Keratinocyte (primary cell): ENCODE results near the gene PKP4. TPM values are rescaled to one million over a fixed set of nuclear protein-coding genes. Genes with fewer than 3 reads are reported as not detected.

ENCODE experiments used
- DNase-seq: peaks from one replicate; pipeline ENCODE4 v3.0.0-alpha.2; 2011; ENCODE audit warnings: low read depth, missing footprints, low spot score
- FAIRE-seq: peaks from 2 replicates; lab custom pipeline; 2011; peaks lifted over from hg19 to GRCh38; lab: Jason Lieb, UNC
- H2AFZ ChIP-seq: 2 replicates; pipeline ENCODE4 v1.6.0; 2012; ENCODE audit warnings: low read length, control low read depth, inconsistent platforms; ENCODE audit not compliant: control insufficient read depth
- H3K27ac ChIP-seq: 2 replicates; pipeline ENCODE4 v1.5.1; 2011; ENCODE audit warnings: low read length; ENCODE audit not compliant: control insufficient read depth, insufficient read depth
- H3K27me3 ChIP-seq: 3 replicates; pipeline ENCODE4 v1.6.0; 2011; ENCODE audit warnings: low read length; ENCODE audit not compliant: control insufficient read depth, insufficient read depth; ENCODE audit errors: extremely low read depth
- H3K36me3 ChIP-seq, 2 experiments: 2 replicates in 1 of 2; 3 replicates in 1 of 2; pipeline ENCODE4 v1.5.1; 2011; ENCODE audit warnings: low read length in 2 of 2, mild to moderate bottlenecking in 1 of 2; ENCODE audit not compliant: control insufficient read depth in 2 of 2, insufficient read depth in 2 of 2; ENCODE audit errors: extremely low read depth in 1 of 2
- H3K4me1 ChIP-seq: 3 replicates; pipeline ENCODE4 v1.5.1; 2011; ENCODE audit warnings: low read length; ENCODE audit not compliant: control insufficient read depth, insufficient read depth; ENCODE audit errors: extremely low read depth
- H3K4me2 ChIP-seq: 3 replicates; pipeline ENCODE4 v1.6.0; 2011; ENCODE audit warnings: low read depth, low read length; ENCODE audit not compliant: control insufficient read depth, insufficient read depth; ENCODE audit errors: extremely low read depth
- H3K4me3 ChIP-seq, 3 experiments: fragments of 200-600 bp in 1 of 3; sonication (generic) in 1 of 3; 2 replicates in 2 of 3; 3 replicates in 1 of 3; pipeline ENCODE4 v1.5.1; 2011 to 2016; ENCODE audit warnings: low read length in 3 of 3, mild to moderate bottlenecking in 3 of 3, control low read depth in 2 of 3, inconsistent platforms in 1 of 3, low read depth in 1 of 3, mixed read lengths in 1 of 3, mixed run types in 1 of 3, moderate library complexity in 1 of 3; ENCODE audit not compliant: control insufficient read depth in 2 of 3, insufficient read depth in 2 of 3; ENCODE audit errors: extremely low read depth in 1 of 3
- H3K79me2 ChIP-seq: 2 replicates; pipeline ENCODE4 v1.6.0; 2012; ENCODE audit warnings: low read length; ENCODE audit not compliant: control insufficient read depth, insufficient read depth
- H3K9ac ChIP-seq: 3 replicates; pipeline ENCODE4 v1.6.0; 2011; ENCODE audit warnings: low read length; ENCODE audit not compliant: control insufficient read depth, insufficient read depth; ENCODE audit errors: extremely low read depth
- H3K9me1 ChIP-seq: 3 replicates; pipeline ENCODE4 v1.6.0; 2011; ENCODE audit warnings: low read length; ENCODE audit not compliant: control insufficient read depth, insufficient read depth; ENCODE audit errors: extremely low read depth
- H3K9me3 ChIP-seq: 2 replicates; pipeline ENCODE4 v1.5.1; 2012; ENCODE audit warnings: low read depth, low read length; ENCODE audit not compliant: control insufficient read depth
- H4K20me1 ChIP-seq: 3 replicates; pipeline ENCODE4 v1.6.0; 2011; ENCODE audit warnings: low read length; ENCODE audit not compliant: control insufficient read depth, insufficient read depth; ENCODE audit errors: extremely low read depth
- EZH2 ChIP-seq: IDR thresholded peaks from one replicate; pipeline ENCODE4 v1.6.1; 2012; ENCODE audit warnings: inconsistent platforms, mild to moderate bottlenecking, low read length, moderate library complexity
- dilution Hi-C: fragments of 300-500 bp; cut with MboI; formaldehyde crosslinking; loops from one replicate; pipeline ENCODE4 v1.7.0; 2020; ENCODE audit warnings: low sequenced_read_pairs; ENCODE audit not compliant: extremely low pct_ligation_motif_present
- polyA plus RNA-seq, 5 experiments: library from polyadenylated mRNA; depleted of rRNA in 3 of 5; stranded (reverse) in 3 of 5; stranded (forward) in 1 of 5; unstranded in 1 of 5; fragments of >200 nt; gene quantifications; 1 replicate in 1 of 5; 2 replicates in 3 of 5; 3 replicates in 1 of 5; pipeline versions ENCODE4 v1.2.1 to v1.2.3, GENCODE V29; 2011 to 2012; ENCODE audit warnings: missing spikeins in 2 of 5, low read depth in 1 of 5, low replicate concordance in 1 of 5
- TF ChIP-seq, protein P1 (sequence below), 3 experiments: IDR thresholded peaks in 1 of 3; conservative IDR thresholded peaks in 1 of 3; optimal IDR thresholded peaks in 1 of 3; 2 replicates in 2 of 3; 3 replicates in 1 of 3; pipeline versions ENCODE3 to v1.5.1; 2011; ENCODE audit warnings: low read length in 3 of 3, mild to moderate bottlenecking in 3 of 3, moderate library complexity in 2 of 3, control low read depth in 1 of 3, inconsistent platforms in 1 of 3; ENCODE audit not compliant: insufficient read depth in 2 of 3; ENCODE audit errors: extremely low read depth in 1 of 3

PKP4 gene
- polyA plus RNA-seq, 1 donor (not counting 4 experiments of a cell fraction or from before 2014, with no cell fraction given) = 43.8 TPM

DNA sequence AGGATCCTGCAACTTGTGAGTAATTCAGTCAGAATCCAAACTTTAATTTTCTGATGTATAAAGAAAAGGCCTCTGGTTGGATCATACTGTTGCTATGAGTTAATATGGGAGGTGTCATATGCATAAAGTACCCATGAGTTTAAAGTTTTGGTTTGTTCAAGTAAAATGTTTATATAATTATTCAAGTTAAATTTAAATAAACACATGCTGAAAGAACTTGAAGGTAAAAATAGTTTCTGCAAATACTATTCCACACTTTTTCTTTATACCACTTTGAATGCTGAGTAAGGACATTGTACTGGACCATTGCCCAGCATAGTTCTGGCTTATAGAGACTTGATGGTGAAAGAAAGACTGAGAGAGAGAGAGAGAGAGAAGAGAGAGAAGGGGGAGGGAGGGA, 30.7 kb downstream of the PKP4 start:
- Histone ChIP-seq H2AFZ (no peak overlapping the region), H3K4me3 (no peak overlapping the region), H3K4me2 (no peak overlapping the region), H3K36me3 (no peaks in the 10 kb centered on the region), H3K9ac (no peak overlapping the region), H4K20me1 (no peaks in the 10 kb centered on the region), H3K4me1 (peaks cover 19% of the 10 kb centered on the region), H3K27ac (peak overlapping the region; percentile 42), H3K9me3 (no peaks in the 10 kb centered on the region), H3K9me1 (peaks cover 4% of the 10 kb centered on the region), H3K27me3 (no peaks in the 10 kb centered on the region), H3K79me2 (peaks cover 89% of the 10 kb centered on the region)
- dilution Hi-C loops = no loop called here
- FAIRE-seq (no peak), DNase-seq (no peak)
- TF ChIP-seq EZH2 = no peak

GRCh38 chr2:158488442-158489216, 31.9 kb downstream of the PKP4 start:
- Histone ChIP-seq H3K27ac (no peak overlapping the region), H4K20me1 (no peaks in the 10 kb centered on the region), H2AFZ (no peak overlapping the region), H3K4me1 (peaks cover 13% of the 10 kb centered on the region), H3K4me3 (no peak overlapping the region), H3K9me3 (no peaks in the 10 kb centered on the region), H3K4me2 (no peak overlapping the region), H3K9me1 (peaks cover 4% of the 10 kb centered on the region), H3K79me2 (peaks cover 85% of the 10 kb centered on the region), H3K27me3 (no peaks in the 10 kb centered on the region), H3K36me3 (no peaks in the 10 kb centered on the region), H3K9ac (no peak overlapping the region)
- FAIRE-seq = no peak
- dilution Hi-C loops = no loop called here
- TF ChIP-seq, protein P1, sequence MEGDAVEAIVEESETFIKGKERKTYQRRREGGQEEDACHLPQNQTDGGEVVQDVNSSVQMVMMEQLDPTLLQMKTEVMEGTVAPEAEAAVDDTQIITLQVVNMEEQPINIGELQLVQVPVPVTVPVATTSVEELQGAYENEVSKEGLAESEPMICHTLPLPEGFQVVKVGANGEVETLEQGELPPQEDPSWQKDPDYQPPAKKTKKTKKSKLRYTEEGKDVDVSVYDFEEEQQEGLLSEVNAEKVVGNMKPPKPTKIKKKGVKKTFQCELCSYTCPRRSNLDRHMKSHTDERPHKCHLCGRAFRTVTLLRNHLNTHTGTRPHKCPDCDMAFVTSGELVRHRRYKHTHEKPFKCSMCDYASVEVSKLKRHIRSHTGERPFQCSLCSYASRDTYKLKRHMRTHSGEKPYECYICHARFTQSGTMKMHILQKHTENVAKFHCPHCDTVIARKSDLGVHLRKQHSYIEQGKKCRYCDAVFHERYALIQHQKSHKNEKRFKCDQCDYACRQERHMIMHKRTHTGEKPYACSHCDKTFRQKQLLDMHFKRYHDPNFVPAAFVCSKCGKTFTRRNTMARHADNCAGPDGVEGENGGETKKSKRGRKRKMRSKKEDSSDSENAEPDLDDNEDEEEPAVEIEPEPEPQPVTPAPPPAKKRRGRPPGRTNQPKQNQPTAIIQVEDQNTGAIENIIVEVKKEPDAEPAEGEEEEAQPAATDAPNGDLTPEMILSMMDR (optimal IDR thresholded peaks at IDR 0.05 in 1 of 3, IDR thresholded peaks at IDR 0.05 in 1 of 3, conservative IDR thresholded peaks at IDR 0.05 in 1 of 3; ENCODE audit: extremely low read depth in 1 of 3, insufficient read depth in 2 of 3, low read length in 3 of 3) = no peak
- TF ChIP-seq EZH2 = no peak
- no peak for DNase-seq
